GDM1 (cell line): Measurements from ENCODE around the gene PSAP.

Experiments
- DNase-seq: peaks from one replicate; lab custom pipeline; 2025; lab: John Stamatoyannopoulos, UW

PSAP gene

DNA sequence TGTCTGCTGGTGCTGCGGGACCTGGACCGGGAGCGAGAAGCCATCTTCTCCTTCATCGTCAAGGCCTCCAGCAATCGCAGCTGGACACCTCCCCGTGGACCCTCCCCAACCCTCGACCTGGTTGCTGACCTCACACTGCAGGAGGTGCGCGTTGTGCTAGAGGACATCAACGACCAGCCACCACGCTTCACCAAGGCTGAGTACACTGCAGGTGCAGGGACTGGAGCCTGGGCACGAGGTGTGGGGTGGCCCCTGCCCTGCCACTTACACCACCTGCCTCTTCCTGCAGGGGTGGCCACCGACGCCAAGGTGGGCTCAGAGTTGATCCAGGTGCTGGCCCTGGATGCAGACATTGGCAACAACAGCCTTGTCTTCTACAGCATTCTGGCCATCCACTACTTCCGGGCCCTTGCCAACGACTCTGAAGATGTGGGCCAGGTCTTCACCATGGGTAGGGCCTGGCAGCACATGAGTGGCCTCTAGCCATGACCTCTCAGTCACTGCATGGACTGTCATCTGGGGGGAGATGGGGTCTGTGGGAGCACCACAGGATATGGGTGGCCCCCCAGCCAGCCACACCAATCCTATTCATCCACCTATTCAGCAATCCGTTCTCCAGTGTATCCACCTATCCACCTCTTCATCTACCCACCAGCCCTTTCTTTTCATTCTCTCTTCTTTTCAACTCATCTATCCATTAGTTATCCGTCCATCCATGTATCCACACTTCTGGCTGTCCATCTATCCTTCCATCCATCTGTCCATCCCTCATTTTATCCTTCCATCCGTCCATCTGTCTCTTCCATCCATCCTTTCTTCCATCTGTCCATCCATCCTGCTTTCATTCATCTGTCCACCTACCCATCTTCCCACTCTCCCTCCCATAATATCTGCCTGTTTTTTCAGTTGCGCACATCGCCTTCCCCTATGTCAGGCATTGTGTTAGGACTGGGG is 43.2 kb downstream of the PSAP start:
- no peak for DNase-seq

DNA sequence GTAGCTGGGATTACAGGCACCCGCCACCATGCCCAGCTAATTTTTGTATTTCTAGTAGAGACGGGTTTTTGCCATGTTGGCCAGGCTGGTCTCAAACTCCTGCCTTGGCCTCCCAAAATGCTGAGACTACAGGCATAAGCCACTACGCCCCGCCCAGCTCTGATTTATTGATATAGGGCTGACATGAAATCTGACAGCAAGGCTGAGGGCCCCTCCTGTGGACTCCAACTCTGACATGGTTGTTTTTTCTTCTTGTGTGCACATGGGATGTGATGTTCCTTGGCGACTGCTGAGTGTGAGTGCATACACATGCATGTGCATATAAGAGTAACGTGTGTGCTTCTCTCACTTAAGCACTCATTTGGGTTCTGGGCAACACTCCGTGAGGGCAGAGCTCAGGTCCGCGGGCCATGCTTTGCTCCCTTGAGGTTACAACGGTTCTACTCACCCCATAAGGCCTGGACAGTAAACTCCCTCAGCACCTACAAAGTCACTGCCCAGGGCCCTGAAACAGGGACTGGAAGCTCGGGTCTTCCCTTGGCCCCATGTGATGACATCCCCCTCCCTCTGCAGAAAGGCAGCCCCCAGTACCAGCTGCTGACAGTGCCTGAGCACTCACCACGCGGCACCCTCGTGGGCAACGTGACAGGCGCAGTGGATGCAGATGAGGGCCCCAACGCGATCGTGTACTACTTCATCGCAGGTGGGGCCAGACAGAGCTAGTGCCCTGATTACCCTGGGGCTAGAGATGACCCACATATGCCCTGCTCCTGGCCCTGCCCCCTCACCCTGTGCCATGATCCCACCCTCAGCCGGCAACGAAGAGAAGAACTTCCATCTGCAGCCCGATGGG is 44.1 kb downstream of the PSAP start:
- DNase-seq = no peak

DNA sequence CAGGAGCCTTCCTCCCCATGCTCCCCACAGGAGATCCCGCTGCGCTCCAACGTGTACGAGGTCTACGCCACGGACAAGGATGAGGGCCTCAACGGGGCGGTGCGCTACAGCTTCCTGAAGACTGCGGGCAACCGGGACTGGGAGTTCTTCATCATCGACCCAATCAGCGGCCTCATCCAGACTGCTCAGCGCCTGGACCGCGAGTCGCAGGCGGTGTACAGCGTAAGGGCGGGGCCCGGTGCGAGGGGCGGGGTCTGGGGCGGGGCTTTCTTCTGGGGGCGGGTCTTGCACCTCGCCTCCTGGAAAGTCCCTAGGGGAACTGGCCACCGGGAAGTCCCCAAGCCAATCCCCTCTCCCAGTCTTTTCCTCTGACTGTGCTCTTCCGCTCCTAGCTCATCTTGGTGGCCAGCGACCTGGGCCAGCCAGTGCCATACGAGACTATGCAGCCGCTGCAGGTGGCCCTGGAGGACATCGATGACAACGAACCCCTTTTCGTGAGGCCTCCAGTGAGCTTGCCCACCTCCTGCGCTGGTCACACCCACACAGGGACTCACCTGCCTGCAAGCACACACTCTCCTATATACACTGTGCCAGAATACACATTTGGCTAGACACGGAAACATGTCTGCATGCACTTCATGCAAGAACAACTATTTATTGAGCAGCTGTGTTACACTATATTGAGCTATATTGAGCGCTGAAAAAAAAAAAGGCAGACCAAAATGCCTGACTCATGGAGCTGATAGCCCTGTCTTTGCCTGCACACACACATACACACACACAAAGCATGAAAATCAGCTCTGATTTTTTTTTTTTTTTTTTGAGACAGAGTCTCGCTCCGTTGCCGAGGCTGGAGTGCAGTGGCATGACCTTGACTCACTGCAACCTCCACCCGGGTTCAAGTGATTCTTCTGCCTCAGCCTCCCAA is 45.0 kb downstream of the PSAP start:
- DNase-seq = no peak

DNA sequence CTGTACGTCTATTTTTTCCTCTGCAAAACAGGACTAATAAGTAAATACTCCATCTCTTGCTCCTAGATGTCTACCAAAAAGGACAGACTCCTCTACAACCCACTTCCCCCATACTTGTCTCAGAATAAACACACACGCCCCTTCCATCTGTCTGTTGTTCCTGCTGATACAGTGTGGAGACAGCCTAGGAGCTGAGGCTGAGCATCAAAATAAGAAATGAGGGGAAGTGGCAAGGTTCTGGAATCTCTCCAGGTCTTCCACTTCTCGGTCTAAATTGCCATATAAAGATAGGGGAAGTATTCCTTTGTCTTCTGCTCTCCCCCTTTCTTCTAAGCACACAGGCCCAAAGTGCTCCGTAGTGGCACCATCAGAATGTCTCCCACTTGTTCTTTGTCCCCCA is 47.0 kb downstream of the PSAP start:
- DNase-seq = peak; percentile 87

DNA sequence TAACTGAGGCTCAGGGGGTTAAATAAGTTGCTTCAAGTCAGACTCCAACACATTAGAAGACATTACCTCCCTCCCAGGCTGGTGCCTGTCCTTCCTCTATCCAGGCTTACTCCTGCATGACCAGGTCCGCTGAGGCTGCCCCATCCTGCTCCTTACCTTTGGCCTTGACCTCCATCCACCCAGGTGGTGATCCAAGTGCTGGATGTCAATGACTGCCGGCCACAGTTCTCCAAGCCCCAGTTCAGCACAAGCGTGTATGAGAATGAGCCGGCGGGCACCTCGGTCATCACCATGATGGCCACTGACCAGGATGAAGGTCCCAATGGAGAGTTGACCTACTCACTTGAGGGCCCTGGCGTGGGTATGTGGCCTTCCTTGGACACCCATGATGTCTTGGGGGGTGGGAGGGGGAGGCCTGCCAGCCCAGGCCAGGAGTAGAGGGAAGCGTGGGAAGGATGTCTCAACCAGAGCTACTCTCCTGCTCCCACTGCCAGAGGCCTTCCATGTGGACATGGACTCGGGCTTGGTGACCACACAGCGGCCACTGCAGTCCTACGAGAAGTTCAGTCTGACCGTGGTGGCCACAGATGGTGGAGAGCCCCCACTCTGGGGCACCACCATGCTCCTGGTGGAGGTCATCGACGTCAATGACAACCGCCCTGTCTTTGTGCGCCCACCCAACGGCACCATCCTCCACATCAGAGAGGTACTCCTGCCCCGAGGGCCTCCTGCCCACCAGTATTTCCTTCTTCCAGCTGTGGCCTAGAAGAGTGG is 48.1 kb downstream of the PSAP start:
- DNase-seq = no peak

DNA sequence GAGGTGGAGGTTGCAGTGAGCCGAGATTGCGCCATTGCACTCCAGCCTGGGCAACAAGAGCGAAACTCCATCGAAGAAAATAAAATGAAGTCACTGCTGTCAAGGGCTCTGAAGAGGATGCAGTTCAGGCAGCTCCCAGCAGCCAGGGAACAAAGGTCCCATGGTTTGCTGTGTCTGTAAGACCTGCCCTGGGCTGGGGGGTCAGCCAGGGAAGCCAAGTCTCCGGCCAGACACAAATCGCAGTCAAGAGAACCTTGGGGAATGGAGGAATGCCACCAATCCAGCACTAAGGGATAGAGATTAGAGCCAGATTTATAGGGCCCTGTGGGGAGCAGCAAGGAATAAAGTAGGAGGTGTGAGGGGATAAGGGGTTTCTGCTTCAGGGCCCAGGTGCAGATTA is 48.8 kb downstream of the PSAP start:
- no peak for DNase-seq

DNA sequence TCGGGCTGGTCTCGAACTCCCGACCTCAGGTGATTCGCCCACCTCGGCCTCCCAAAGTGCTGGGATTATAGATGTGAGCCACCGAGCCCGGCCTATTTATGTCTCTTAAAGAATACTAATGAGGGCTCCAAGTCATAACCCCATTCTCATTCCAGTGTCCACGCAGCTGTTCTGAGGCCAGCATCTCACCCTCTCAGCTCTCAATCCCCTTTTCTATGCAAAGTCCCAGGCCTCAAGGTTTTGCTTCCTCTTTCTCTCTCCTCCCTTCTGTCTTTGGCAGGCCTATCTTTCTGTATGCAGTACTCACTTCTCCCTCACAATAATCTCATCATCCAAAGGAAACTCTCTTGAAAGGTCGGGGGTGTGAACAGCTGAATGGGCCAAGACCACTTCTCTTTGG is 49.7 kb downstream of the PSAP start:
- DNase-seq = peak; percentile 43

DNA sequence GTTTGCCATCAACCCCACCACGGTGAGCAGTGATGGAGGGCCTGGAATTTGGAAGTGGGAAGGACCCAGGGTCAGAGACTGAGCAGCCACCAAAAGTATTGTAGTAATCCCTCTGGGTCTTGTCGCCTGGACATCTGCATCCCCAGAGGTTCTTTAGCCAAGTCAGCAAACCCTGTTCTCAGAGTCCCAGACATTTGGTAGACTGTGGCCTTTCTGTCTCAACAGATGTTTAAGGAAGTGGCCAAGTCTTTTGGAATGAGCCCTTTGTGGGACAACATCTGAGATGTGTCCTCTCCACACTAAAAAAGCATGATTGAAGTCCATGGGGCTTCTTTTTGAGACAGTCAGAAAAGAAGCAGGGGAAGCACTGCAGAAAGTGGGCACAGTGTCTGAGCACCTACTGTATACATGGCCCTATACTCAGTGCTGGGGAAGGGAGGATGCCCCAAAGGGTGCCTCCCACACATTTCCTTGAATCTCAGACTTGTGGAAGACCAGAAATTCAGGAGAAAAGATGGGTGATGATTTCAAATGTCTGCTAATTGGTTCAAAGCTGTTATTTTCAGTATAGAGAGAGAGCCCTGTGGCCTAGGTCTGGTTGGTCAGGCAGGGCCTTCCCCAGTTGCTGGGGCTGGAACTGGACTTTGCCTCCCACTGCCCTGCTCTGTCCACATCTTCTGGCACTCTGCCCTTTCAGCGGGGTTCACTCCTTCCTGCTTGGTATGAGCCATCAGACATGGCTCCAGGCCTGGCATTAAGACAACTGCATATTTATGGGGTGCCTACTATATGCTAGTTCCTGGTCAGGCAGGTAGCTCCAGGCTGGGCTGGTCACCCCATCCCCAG is 51.2 kb downstream of the PSAP start:
- DNase-seq = no peak

DNA sequence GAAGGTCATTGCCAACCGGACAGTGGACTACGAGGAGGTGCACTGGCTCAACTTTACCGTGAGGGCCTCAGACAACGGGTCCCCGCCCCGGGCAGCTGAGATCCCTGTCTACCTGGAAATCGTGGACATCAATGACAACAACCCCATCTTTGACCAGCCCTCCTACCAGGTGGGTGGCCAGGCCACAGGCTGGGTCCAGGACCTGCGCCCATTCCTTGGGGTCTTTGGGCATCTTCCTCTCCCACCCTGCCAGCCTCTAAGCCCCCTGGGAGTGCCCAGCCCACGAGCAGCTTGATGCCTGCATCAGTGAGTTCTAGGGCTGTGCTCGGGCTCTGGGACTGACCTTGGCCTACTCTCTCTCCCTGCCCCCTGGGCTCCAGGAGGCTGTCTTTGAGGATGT is 51.9 kb downstream of the PSAP start:
- no peak for DNase-seq

DNA sequence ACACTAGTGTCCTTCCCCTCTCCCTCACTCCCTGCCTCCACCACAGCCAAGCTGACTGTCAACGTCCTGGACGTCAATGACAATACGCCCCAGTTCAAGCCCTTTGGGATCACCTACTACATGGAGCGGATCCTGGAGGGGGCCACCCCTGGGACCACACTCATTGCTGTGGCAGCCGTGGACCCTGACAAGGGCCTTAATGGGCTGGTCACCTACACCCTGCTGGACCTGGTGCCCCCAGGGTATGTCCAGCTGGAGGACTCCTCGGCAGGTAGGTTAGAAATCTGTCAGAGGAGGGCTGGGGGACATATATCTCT is 52.8 kb downstream of the PSAP start:
- no peak for DNase-seq

DNA sequence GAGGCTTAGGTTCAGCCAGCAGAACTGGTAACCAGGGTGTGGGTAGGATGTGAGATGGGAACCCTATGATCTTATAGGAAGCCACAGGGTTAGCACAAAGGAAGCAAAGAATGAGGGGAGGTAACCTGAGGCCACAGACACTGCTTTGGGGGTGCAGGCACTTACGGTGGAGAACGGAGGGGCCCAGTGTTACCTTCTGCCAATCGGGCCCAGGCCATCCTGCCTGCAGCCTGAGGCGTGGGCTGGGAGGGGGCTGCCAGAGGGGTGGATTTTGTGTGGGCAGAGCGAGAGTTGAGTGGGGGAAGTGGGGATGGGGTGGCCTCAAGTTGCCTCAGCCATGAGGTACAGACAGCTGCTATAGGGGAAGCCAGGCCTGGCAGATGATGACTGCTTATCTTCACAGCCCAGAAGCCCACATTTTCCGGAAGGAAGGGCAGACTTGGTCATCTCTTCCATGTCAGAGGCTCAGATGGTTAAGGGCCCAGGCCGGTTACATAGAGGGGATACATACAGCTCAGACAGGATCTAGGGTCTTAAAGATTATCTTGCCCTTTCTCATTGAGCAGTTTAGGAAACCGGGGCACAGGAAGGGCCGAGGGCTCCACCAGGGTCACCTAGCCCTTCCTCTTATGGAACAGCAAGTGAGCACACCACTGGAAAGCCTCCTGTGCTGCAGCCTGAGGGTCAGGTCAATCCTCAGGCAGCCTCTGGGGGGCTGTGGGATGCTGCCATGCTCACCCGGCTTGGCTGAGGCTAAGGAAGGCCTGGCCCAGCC is 53.3 kb downstream of the PSAP start:
- DNase-seq = peak; percentile 97

DNA sequence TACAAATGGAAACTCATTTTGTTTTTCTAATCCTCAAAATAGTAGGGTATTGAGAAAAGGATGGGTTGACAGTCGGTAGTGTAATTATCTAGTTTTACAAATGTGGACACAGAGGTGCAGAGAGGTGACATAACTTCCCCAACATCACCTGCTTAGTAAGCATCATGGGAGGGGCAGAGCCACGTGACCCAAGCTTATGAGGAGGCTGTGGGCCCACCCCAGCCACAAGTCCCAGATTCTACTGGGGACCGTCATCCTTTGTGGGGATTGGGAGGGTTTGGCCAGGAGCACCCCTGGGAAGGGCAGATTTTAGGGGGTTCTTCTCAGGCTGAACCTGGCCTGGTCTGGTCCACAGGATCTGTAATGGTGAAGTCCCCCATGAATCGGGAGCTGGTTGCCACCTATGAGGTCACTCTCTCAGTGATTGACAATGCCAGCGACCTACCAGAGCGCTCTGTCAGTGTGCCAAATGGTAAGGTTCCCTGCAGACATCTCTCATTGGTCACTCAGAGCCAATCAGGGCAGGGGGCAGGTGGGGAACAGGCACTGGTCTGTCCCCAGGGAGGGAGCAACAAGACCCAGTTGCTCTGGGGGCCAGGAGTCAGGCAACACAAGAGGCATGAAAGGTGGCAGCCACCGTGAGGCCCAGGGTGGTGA is 54.2 kb downstream of the PSAP start:
- peak; percentile 37 for DNase-seq

DNA sequence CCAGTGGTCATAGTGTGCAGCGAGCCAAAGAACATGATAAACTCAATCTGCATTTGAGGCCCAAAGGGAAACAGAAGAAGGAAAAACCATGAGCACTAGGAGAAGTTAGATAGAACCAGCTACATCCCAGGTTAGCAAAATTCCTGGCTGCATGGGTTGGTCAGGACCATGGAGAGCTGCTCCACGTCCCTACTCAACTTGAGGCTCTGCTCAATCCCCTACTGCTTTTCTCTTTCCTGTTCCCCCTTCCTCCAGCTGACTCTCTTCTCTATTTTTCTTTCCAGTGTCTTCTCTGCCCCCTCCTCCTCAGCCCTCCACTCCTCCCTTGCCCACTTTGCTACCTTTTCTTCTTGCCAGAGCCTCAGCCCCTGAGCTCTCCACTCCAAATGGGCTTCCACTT is 55.8 kb downstream of the PSAP start:
- no peak for DNase-seq

DNA sequence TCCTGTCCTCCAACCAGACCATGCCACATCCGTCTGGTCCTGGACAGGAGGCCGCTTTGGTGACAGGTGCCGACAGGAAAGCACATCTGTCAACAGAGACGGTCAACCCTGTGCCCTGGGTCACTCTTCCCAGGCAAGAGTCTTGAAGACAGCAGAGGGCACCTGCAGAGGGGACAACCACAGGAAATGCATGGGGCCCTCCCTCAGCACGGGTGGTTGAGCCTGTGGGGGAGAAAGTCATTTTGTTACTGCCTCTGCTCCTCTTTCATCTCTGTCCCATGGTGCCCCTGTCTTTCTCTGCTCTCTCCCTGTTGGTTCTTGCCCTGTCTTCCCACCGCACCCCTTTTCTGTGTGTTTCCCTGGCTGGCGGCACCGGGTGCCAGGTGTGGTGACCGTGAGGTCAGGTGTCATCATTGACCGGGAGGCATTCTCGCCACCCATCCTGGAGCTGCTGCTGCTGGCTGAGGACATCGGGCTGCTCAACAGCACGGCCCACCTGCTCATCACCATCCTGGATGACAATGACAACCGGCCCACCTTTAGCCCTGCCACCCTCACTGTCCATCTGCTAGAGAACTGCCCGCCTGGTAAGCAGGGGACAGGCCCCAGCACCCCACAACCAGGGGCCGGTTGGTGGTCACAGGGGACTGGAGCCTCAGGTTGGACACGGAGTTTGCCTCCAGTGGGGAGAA is 60.2 kb downstream of the PSAP start:
- DNase-seq = no peak

DNA sequence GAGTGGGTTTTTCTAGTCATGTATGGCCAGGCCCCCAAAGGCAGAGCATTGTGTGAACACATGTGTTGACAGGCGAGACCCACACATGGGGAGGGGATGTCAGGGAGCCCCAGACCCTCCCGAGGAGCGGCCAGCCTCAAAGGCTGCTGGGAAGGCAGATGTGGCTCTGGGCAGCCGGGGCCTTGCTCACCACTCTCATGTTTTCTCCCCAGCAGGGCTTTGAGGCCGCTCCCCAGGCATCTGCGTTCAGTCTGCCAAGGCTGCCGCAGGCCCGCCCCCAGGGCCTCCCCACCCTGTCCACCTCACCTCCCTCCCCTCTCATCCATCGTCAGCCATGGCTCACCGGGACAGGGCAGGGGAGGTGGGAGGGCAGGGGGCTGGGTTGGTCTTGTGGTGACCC is 61.2 kb downstream of the PSAP start:
- no peak for DNase-seq

DNA sequence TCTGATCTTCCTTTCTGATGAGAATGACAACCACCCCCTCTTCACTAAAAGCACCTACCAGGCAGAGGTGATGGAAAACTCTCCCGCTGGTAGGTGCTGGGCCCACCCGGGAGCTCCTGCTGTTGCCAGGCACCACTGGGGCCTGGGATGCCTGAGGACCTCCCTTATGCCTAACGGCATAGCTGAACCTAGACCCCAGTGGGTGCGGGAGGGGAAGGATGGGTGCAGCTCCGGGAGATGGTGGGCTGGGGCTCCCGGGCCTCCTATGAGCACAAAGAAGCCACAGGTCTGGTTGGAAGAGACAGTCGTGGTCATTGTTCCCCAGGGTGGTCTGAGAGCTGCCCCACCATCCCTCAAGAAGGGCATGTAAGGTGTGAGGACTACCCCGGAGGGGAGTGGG is 62.1 kb downstream of the PSAP start:
- no peak for DNase-seq

DNA sequence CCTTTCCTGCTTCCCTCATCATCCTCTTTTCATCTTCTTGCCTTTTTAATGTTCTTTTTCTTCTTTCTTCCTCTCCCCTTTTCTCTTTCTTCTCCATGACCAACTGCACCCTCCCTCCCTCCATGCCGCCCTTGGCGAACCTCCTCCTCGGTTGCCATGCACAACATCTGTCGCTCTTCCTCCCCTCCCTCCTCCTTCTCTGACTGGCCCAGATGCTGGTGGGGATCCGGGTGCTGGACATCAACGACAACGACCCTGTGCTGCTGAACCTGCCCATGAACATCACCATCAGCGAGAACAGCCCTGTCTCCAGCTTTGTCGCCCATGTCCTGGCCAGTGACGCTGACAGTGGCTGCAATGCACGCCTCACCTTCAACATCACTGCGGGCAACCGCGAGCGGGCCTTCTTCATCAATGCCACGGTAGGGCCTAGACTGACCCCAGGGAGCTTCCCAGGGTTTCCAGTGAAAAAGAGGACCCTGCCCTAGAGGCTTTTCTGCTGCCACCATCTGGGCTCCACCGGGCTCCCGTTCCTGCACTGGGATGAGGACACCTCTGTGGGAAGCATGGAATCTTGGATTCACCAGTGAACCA is 66.3 kb downstream of the PSAP start:
- no peak for DNase-seq
